MM.1S (cell line): ENCODE measurements around the gene BMS1.

Source experiments
- DNase-seq: peaks from one replicate; pipeline ENCODE4 v3.0.0-alpha.2; 2015
- H2AFZ ChIP-seq: fragments of 300-600 bp; sonication (generic); 2 replicates; pipeline ENCODE4 v1.6.0; 2016; ENCODE audit warnings: antibody characterized with exemption, low read length
- H3F3A ChIP-seq: fragments of 300-600 bp; sonication (generic); 2 replicates; pipeline ENCODE4 v1.6.1; 2016; ENCODE audit warnings: mild to moderate bottlenecking, antibody characterized with exemption, low read length, moderate library complexity, mixed read lengths; ENCODE audit not compliant: insufficient read depth
- H3K27ac ChIP-seq: fragments of 300-600 bp; sonication (generic); 2 replicates; pipeline ENCODE4 v1.5.1; 2016; ENCODE audit warnings: mild to moderate bottlenecking, low read length
- H3K27me3 ChIP-seq: fragments of 300-600 bp; sonication (generic); replicated peaks from 2 replicates; pipeline ENCODE4 v1.6.0; 2016; ENCODE audit warnings: low read length; ENCODE audit not compliant: insufficient read depth
- H3K36me3 ChIP-seq: fragments of 300-600 bp; sonication (generic); replicated peaks from 2 replicates; pipeline ENCODE4 v1.6.1; 2016; ENCODE audit warnings: mild to moderate bottlenecking, low read length, mixed read lengths; ENCODE audit not compliant: insufficient read depth
- H3K4me1 ChIP-seq: fragments of 300-600 bp; sonication (generic); 2 replicates; pipeline ENCODE4 v1.6.1; 2016; ENCODE audit warnings: low read length, mixed read lengths
- H3K4me2 ChIP-seq: fragments of 300-600 bp; sonication (generic); 2 replicates; pipeline ENCODE4 v1.6.0; 2016; ENCODE audit warnings: low read depth, low read length
- H3K4me3 ChIP-seq: fragments of 300-600 bp; sonication (generic); 2 replicates; pipeline ENCODE4 v1.5.1; 2016; ENCODE audit warnings: low read length, mixed read lengths
- H3K79me2 ChIP-seq: fragments of 300-600 bp; sonication (generic); 2 replicates; pipeline ENCODE4 v1.6.1; 2016; ENCODE audit warnings: mixed run types, low read length, mixed read lengths
- H3K9ac ChIP-seq: fragments of 300-600 bp; sonication (generic); 2 replicates; pipeline ENCODE4 v1.6.1; 2016; ENCODE audit warnings: low read length, mixed read lengths
- H3K9me2 ChIP-seq: fragments of 300-600 bp; sonication (generic); replicated peaks from 2 replicates; pipeline ENCODE4 v1.6.1; 2016; ENCODE audit warnings: mild to moderate bottlenecking, low read length, mixed read lengths; ENCODE audit not compliant: insufficient read depth
- H3K9me3 ChIP-seq: fragments of 300-600 bp; sonication (generic); replicated peaks from 2 replicates; pipeline ENCODE4 v1.6.1; 2016; ENCODE audit warnings: mild to moderate bottlenecking, low read length, mixed read lengths; ENCODE audit not compliant: insufficient read depth
- H4K20me1 ChIP-seq: fragments of 300-600 bp; sonication (generic); 2 replicates; pipeline ENCODE4 v1.6.1; 2016; ENCODE audit warnings: mild to moderate bottlenecking, low read length, moderate library complexity, mixed read lengths; ENCODE audit not compliant: insufficient read depth
- CTCF ChIP-seq: fragments of 300-600 bp; sonication (generic); IDR thresholded peaks from 2 replicates; pipeline ENCODE4 v1.5.1; 2016; ENCODE audit warnings: antibody characterized with exemption, low read length, mixed read lengths
- EZH2 ChIP-seq: fragments of 300-600 bp; sonication (generic); optimal IDR thresholded peaks from 2 replicates; pipeline ENCODE3; 2017; ENCODE audit warnings: low read depth, mild to moderate bottlenecking, antibody characterized with exemption, low read length, mixed read lengths
- EZH2phosphoT487 ChIP-seq: fragments of 300-600 bp; sonication (generic); IDR thresholded peaks from 2 replicates; pipeline ENCODE4 v1.6.1; 2018; ENCODE audit warnings: antibody characterized with exemption, low read length

The BMS1 gene

GRCh38 chr10:42743697-42744096, 38.9 kb upstream of the BMS1 start:
- no peak for DNase-seq
- Histone ChIP-seq H3K27me3 (no peaks in the 10 kb centered on the region), H3K4me1 (no peaks in the 10 kb centered on the region), H3F3A (no peaks in the 10 kb centered on the region), H4K20me1 (no peaks in the 10 kb centered on the region), H3K9me3 (no peaks in the 10 kb centered on the region), H3K4me2 (no peak overlapping the region), H2AFZ (no peak overlapping the region), H3K36me3 (no peaks in the 10 kb centered on the region), H3K9ac (no peak overlapping the region), H3K4me3 (no peak overlapping the region), H3K79me2 (no peaks in the 10 kb centered on the region), H3K9me2 (no peaks in the 10 kb centered on the region), H3K27ac (no peak overlapping the region)
- TF ChIP-seq CTCF, result no peak
- TF ChIP-seq EZH2, result no peak
- no peak for TF ChIP-seq EZH2phosphoT487

GRCh38 chr10:42744134-42744701, 38.4 kb upstream of the BMS1 start:
- Histone ChIP-seq H3F3A (no peaks in the 10 kb centered on the region), H3K4me1 (no peaks in the 10 kb centered on the region), H3K9me2 (no peaks in the 10 kb centered on the region), H3K4me3 (no peak overlapping the region), H3K36me3 (no peaks in the 10 kb centered on the region), H3K79me2 (no peaks in the 10 kb centered on the region), H3K9ac (no peak overlapping the region), H2AFZ (no peak overlapping the region), H4K20me1 (no peaks in the 10 kb centered on the region), H3K4me2 (no peak overlapping the region), H3K27ac (no peak overlapping the region), H3K9me3 (no peaks in the 10 kb centered on the region), H3K27me3 (no peaks in the 10 kb centered on the region)
- no peak for TF ChIP-seq EZH2phosphoT487
- TF ChIP-seq CTCF, result no peak
- no peak for TF ChIP-seq EZH2
- no peak for DNase-seq

GRCh38 chr10:42753126-42753506, 29.5 kb upstream of the BMS1 start:
- no peak overlapping the region for H2AFZ ChIP-seq
- 0 out of 2 replicates have a peak, but pooled peaks cover 3% of the 10 kb centered on the region for H3K4me1 ChIP-seq
- no peaks in the 10 kb centered on the region for H3K79me2 ChIP-seq
- no peaks in the 10 kb centered on the region for H3K27me3 ChIP-seq
- H3K9me3 ChIP-seq, result no peaks in the 10 kb centered on the region
- no peaks in the 10 kb centered on the region for H3F3A ChIP-seq
- no peaks in the 10 kb centered on the region for H3K36me3 ChIP-seq
- no peak overlapping the region for H3K9ac ChIP-seq
- TF ChIP-seq CTCF (no peak), EZH2 (no peak), EZH2phosphoT487 (no peak)
- H4K20me1 ChIP-seq, result no peaks in the 10 kb centered on the region
- no peak overlapping the region for H3K4me3 ChIP-seq
- no peak overlapping the region for H3K27ac ChIP-seq
- no peak overlapping the region for H3K4me2 ChIP-seq
- H3K9me2 ChIP-seq, result no peaks in the 10 kb centered on the region
- DNase-seq, result no peak
